Common myeloid progenitor, CD34-positive (primary cell): ENCODE measurements around the gene FHIT.

ENCODE experiments used
- CTCF ChIA-PET: fragments of 350-600 bp; sonication (Branson Sonifier 250); formaldehyde crosslinking; loops from one replicate; lab custom pipeline; 2021; ENCODE audit warnings: antibody characterized with exemption; lab: Charles Lee
- POLR2A ChIA-PET: fragments of 350-600 bp; sonication (Branson Sonifier 250); formaldehyde crosslinking; loops from one replicate; lab custom pipeline; 2021; ENCODE audit warnings: antibody characterized with exemption; lab: Charles Lee
- DNase-seq, 3 donors: peaks; one replicate each; pipeline versions ENCODE4 v3.0.0 to v3.0.0-alpha.2; 2013
- H3K27ac ChIP-seq, 2 experiments: 1 replicate in 1 of 2; 2 replicates in 1 of 2; pipeline ENCODE4 v1.7.0; 2013; ENCODE audit warnings: inconsistent platforms in 2 of 2, low read length in 2 of 2, mild to moderate bottlenecking in 2 of 2, low read depth in 1 of 2, moderate library complexity in 1 of 2; ENCODE audit not compliant: severe bottlenecking in 2 of 2, insufficient read depth in 1 of 2, poor library complexity in 1 of 2
- H3K27me3 ChIP-seq, 5 experiments: replicated peaks in 2 of 5; 1 replicate in 3 of 5; 2 replicates in 2 of 5; pipeline versions ENCODE4 v1.6.1 to v1.7.0; 2013; ENCODE audit warnings: low read length in 4 of 5, mild to moderate bottlenecking in 2 of 5, moderate library complexity in 2 of 5, inconsistent platforms in 1 of 5; ENCODE audit not compliant: insufficient read depth in 5 of 5, control insufficient read depth in 4 of 5
- H3K36me3 ChIP-seq, 4 experiments: 1 replicate in 2 of 4; 2 replicates in 2 of 4; pipeline versions ENCODE4 v1.6.1 to v1.7.0; 2013; ENCODE audit warnings: low read length in 3 of 4, control low read depth in 1 of 4, mild to moderate bottlenecking in 1 of 4; ENCODE audit not compliant: control insufficient read depth in 4 of 4, insufficient read depth in 4 of 4
- H3K4me1 ChIP-seq, 4 experiments: 1 replicate in 3 of 4; 2 replicates in 1 of 4; pipeline versions ENCODE4 v1.6.1 to v1.7.1; 2013; ENCODE audit warnings: low read length in 3 of 4, mild to moderate bottlenecking in 3 of 4, control low read depth in 1 of 4, inconsistent platforms in 1 of 4, moderate library complexity in 1 of 4; ENCODE audit not compliant: control insufficient read depth in 4 of 4, insufficient read depth in 4 of 4; ENCODE audit errors: control extremely low read depth in 1 of 4
- H3K4me3 ChIP-seq, 7 experiments: 1 replicate in 4 of 7; 2 replicates in 3 of 7; pipeline versions ENCODE4 v1.5.1 to v1.7.0; 2013; ENCODE audit warnings: mild to moderate bottlenecking in 7 of 7, low read length in 6 of 7, moderate library complexity in 6 of 7, inconsistent platforms in 2 of 7, low read depth in 2 of 7, control low read depth in 1 of 7; ENCODE audit not compliant: insufficient read depth in 4 of 7, control insufficient read depth in 1 of 7; ENCODE audit errors: extremely low read depth in 1 of 7
- H3K9me3 ChIP-seq, 5 experiments: 1 replicate in 4 of 5; 2 replicates in 1 of 5; pipeline versions ENCODE4 v1.6.1 to v1.7.1; 2013; ENCODE audit warnings: low read length in 4 of 5, mild to moderate bottlenecking in 2 of 5, inconsistent platforms in 1 of 5, low read depth in 1 of 5, moderate library complexity in 1 of 5; ENCODE audit not compliant: control insufficient read depth in 4 of 5, insufficient read depth in 2 of 5; ENCODE audit errors: control extremely low read depth in 1 of 5
- WGBS: methylation state at CpG from one replicate; pipeline ENCODE4 v1.1.5; 2013; ENCODE audit not compliant: insufficient coverage; 5-methylcytosine and 5-hydroxymethylcytosine counted together

The FHIT gene

GRCh38 chr3:60913474-60913873 is 337.8 kb downstream of the FHIT start:
- POLR2A ChIA-PET: no interaction called here
- CTCF ChIA-PET: no interaction called here
- H3K9me3 ChIP-seq: peaks cover 0 to 15% (median 5%) of the 10 kb centered on the region in 5 experiments
- H3K4me1 ChIP-seq: no peaks in the 10 kb centered on the region
- WGBS: 100% methylated on average over 1 of the region's 1 CpG
- H3K4me3 ChIP-seq: no peak overlapping the region
- H3K36me3 ChIP-seq: no peaks in the 10 kb centered on the region
- H3K27me3 ChIP-seq: no peaks in the 10 kb centered on the region
- DNase-seq: no peak
- H3K27ac ChIP-seq: no peak overlapping the region

- no peaks in the 10 kb centered on the region for H3K4me1 ChIP-seq
- no peaks in the 10 kb centered on the region for H3K36me3 ChIP-seq
- WGBS: 100% methylated on average over 1 of the region's 1 CpG
- no peaks in the 10 kb centered on the region for H3K27me3 ChIP-seq
- peaks cover 0 to 15% (median 5%) of the 10 kb centered on the region in 5 experiments for H3K9me3 ChIP-seq
- H3K27ac ChIP-seq: no peak overlapping the region
- no peak for DNase-seq
- H3K4me3 ChIP-seq: no peak overlapping the region
- ChIA-PET POLR2A (no interaction called here), CTCF (no interaction called here)
Measured at GRCh38 chr3:60912876-60913275, 338.4 kb downstream of the FHIT start.

- ChIA-PET CTCF (no interaction called here), POLR2A (no interaction called here)
- Histone ChIP-seq H3K36me3 (no peaks in the 10 kb centered on the region), H3K27me3 (no peaks in the 10 kb centered on the region), H3K4me3 (no peak overlapping the region), H3K4me1 (no peaks in the 10 kb centered on the region), H3K27ac (no peak overlapping the region), H3K9me3 (peaks cover 0 to 15% (median 5%) of the 10 kb centered on the region in 5 experiments)
- WGBS: no CpG with 5 or more reads among the region's 3 CpGs
- no peak for DNase-seq
Measured at GRCh38 chr3:60912142-60912541, 339.1 kb downstream of the FHIT start.

GRCh38 chr3:60909526-60909925 is 341.7 kb downstream of the FHIT start:
- POLR2A ChIA-PET: no interaction called here
- CTCF ChIA-PET: no interaction called here
- DNase-seq: no peak
- no peak overlapping the region for H3K4me3 ChIP-seq
- no CpG with 5 or more reads among the region's 2 CpGs for WGBS
- no peaks in the 10 kb centered on the region for H3K4me1 ChIP-seq
- H3K27ac ChIP-seq: no peak overlapping the region
- H3K36me3 ChIP-seq: no peaks in the 10 kb centered on the region
- H3K9me3 ChIP-seq: peaks cover 1 to 15% (median 5%) of the 10 kb centered on the region in 5 experiments
- no peaks in the 10 kb centered on the region for H3K27me3 ChIP-seq

- H3K9me3 ChIP-seq: peaks cover 0 to 2% (median 0%) of the 10 kb centered on the region in 5 experiments
- no peaks in the 10 kb centered on the region for H3K36me3 ChIP-seq
- CTCF ChIA-PET: no interaction called here
- H3K27me3 ChIP-seq: no peaks in the 10 kb centered on the region
- POLR2A ChIA-PET: no interaction called here
- no peaks in the 10 kb centered on the region for H3K4me1 ChIP-seq
- WGBS: 88% methylated on average over 1 of the region's 5 CpGs
- no peak for DNase-seq
- H3K27ac ChIP-seq: no peak overlapping the region
- no peak overlapping the region for H3K4me3 ChIP-seq
Measured at GRCh38 chr3:60906283-60906682, 345.0 kb downstream of the FHIT start.

GRCh38 chr3:60898321-60898720 is 352.9 kb downstream of the FHIT start:
- H3K36me3 ChIP-seq: no peaks in the 10 kb centered on the region
- no peaks in the 10 kb centered on the region for H3K27me3 ChIP-seq
- no peak overlapping the region for H3K4me3 ChIP-seq
- POLR2A ChIA-PET: no interaction called here
- CTCF ChIA-PET: interaction anchor here (1.1 kb wide), 1 partner anchor 72 kb away, joined by 3 read pairs; no protein-coding TSS in a partner anchor
- no peak overlapping the region for H3K27ac ChIP-seq
- peak in 2 of 3 donors; percentile 1 for DNase-seq
- WGBS: no CpG with 5 or more reads among the region's 1 CpG
- H3K4me1 ChIP-seq: peaks cover 0 to 13% (median 0%) of the 10 kb centered on the region in 4 experiments
- H3K9me3 ChIP-seq: no peaks in the 10 kb centered on the region

- H3K9me3 ChIP-seq: no peaks in the 10 kb centered on the region
- POLR2A ChIA-PET: no interaction called here
- no peaks in the 10 kb centered on the region for H3K27me3 ChIP-seq
- DNase-seq: no peak
- H3K36me3 ChIP-seq: no peaks in the 10 kb centered on the region
- 93% methylated on average over 2 of the region's 2 CpGs for WGBS
- no peak overlapping the region for H3K4me3 ChIP-seq
- H3K27ac ChIP-seq: no peak overlapping the region
- H3K4me1 ChIP-seq: peaks cover 0 to 13% (median 0%) of the 10 kb centered on the region in 4 experiments
- CTCF ChIA-PET: no interaction called here
Measured at GRCh38 chr3:60893946-60894345, 357.3 kb downstream of the FHIT start.
